K562 (cell line): ENCODE data around the gene SYCP2. TPM values are rescaled to one million over a fixed set of nuclear protein-coding genes. Genes with fewer than 3 reads are reported as not detected.

Experiments
- ATF2 ChIP-seq: sonication (generic); formaldehyde crosslinking; IDR thresholded peaks from 2 replicates; pipeline ENCODE4 v1.8.1; 2022; ENCODE audit warnings: missing genetic modification reagents
- CREB3 ChIP-seq: fragments of 450-650 bp; conservative IDR thresholded peaks from 2 replicates; pipeline ENCODE4 v1.6.1; 2016; ENCODE audit warnings: missing genetic modification characterization, low read depth, mild to moderate bottlenecking, missing compliant biosample characterization, moderate library complexity
- E2F1 ChIP-seq: sonication (generic); formaldehyde crosslinking; IDR thresholded peaks from 2 replicates; pipeline ENCODE4 v1.8.1; 2023; ENCODE audit warnings: mild to moderate bottlenecking, missing genetic modification reagents, moderate library complexity
- ELF1 ChIP-seq: fragments of 200-800 bp; sonication (Bioruptor generic); IDR thresholded peaks from 2 replicates; pipeline ENCODE4 v1.6.1; 2016; ENCODE audit warnings: missing genetic modification characterization, missing compliant biosample characterization
- ZBTB40 ChIP-seq, 2 experiments: fragments of 450-650 bp in 1 of 2; sonication (generic) in 1 of 2; formaldehyde crosslinking in 1 of 2; IDR thresholded peaks; 2 replicates each; pipeline versions ENCODE4 v1.7.1 to v1.9.0; 2016 to 2022; ENCODE audit warnings: inconsistent platforms in 1 of 2, mild to moderate bottlenecking in 1 of 2, missing genetic modification reagents in 1 of 2
- ZC3H11A ChIP-seq: IDR thresholded peaks from 2 replicates; pipeline ENCODE4 v1.6.1; 2012; ENCODE audit warnings: low read depth, low read length, improper control_type of control experiment
- ZNF408 ChIP-seq: fragments of 250-450 bp; sonication (Bioruptor Pico); IDR thresholded peaks from 2 replicates; pipeline ENCODE4 v1.4.0; 2020; ENCODE audit warnings: low read depth, mild to moderate bottlenecking, moderate library complexity
- ZNF518B ChIP-seq: fragments of 250-450 bp; sonication (Bioruptor Pico); IDR thresholded peaks from 2 replicates; pipeline ENCODE4 v1.5.0; 2021; ENCODE audit warnings: mild to moderate bottlenecking, moderate library complexity
- polyA plus RNA-seq, 8 experiments: library from polyadenylated mRNA; depleted of rRNA in 4 of 8; stranded (reverse) in 5 of 8; unstranded in 3 of 8; fragments of >200 nt; fragmentation: Nextera tagmentation in 2 of 8; fragmentation: Illumina TruSeq in 1 of 8; extraction: Ambion mirVana in 2 of 8; extraction: Trizol in 1 of 8; gene quantifications; 2 replicates each; pipeline versions ENCODE4 v1.2.1 to v1.2.3, GENCODE V29; 2011 to 2014; ENCODE audit warnings: inconsistent platforms in 1 of 8, missing spikeins in 1 of 8
- total RNA-seq, 7 experiments: library from RNA; depleted of rRNA in 6 of 7; stranded (reverse); fragments of >200 nt in 6 of 7; fragmentation: Illumina TruSeq in 2 of 7; extraction: Trizol in 2 of 7; gene quantifications; 2 replicates each; pipeline versions ENCODE4 v1.2.1 to v1.2.3, GENCODE V29; 2011 to 2021; ENCODE audit warnings: low replicate concordance in 1 of 7

SYCP2 gene
- total and polyA plus RNA-seq, 9 of the 15 experiments (the other 6 are each of a cell fraction or from before 2014, with no cell fraction given) = 0.24 to 1.6 (median 0.67) TPM

- TF ChIP-seq ZBTB40 (IDR thresholded peaks at IDR 0.05) = no peak
- TF ChIP-seq ZBTB40 (CRISPR knock-in tag; IDR thresholded peaks at IDR 0.05) = no peak
- peak; percentile 77 for TF ChIP-seq CREB3
- TF ChIP-seq ZC3H11A = no peak
- peak; percentile 66 for TF ChIP-seq ELF1 (tag)
- TF ChIP-seq ZNF518B (CRISPR knock-in tag) = no peak
- TF ChIP-seq E2F1 = no peak
- no peak for TF ChIP-seq ATF2 (CRISPR knock-in tag)
- TF ChIP-seq ZNF408 (CRISPR knock-in tag) = no peak
Measured at GRCh38 chr20:59940129-59940955, 6.9 kb upstream of the SYCP2 start, which contains the start of the genes FAM217B and PPP1R3D (continued).
